Activated CD8-positive, alpha-beta T cell treated with anti-CD3 and anti-CD28 coated beads for 36 hours (primary cell): ENCODE data around the gene FADS6. TPM values are rescaled to one million over a fixed set of nuclear protein-coding genes. Genes with fewer than 3 reads are reported as not detected.
"Not testable (repeated sequence)": the region's sequence is repeated elsewhere in the genome, so short reads cannot be mapped to it uniquely, and the experiment has no call there.

ENCODE experiments used
- ATAC-seq: fragments of 200-7000 bp; cut with Tn5 transposase; one replicate; pipeline ENCODE4 v1.10.0; 2021; ENCODE audit warnings: mild to moderate bottlenecking, moderate library complexity
- CTCF ChIA-PET: fragments of 350-600 bp; sonication (Branson Sonifier 250); formaldehyde crosslinking; loops from one replicate; lab custom pipeline; 2021; ENCODE audit warnings: antibody characterized with exemption; lab: Charles Lee
- POLR2A ChIA-PET: fragments of 350-600 bp; sonication (Branson Sonifier 250); formaldehyde crosslinking; loops from one replicate; lab custom pipeline; 2021; ENCODE audit warnings: antibody characterized with exemption; lab: Charles Lee
- DNase-seq: peaks from one replicate; pipeline ENCODE4 v3.0.0-alpha.2; 2020
- H3K27ac Mint-ChIP-seq: one replicate; pipeline ENCODE4 v1.8.0; 2021; ENCODE audit warnings: mild to moderate bottlenecking, mixed read lengths
- H3K27me3 Mint-ChIP-seq: one replicate; pipeline ENCODE4 v1.8.0; 2021; ENCODE audit warnings: mixed read lengths
- H3K36me3 Mint-ChIP-seq: one replicate; pipeline ENCODE4 v1.8.0; 2021; ENCODE audit warnings: low read depth, mixed read lengths
- H3K4me1 Mint-ChIP-seq: one replicate; pipeline ENCODE4 v1.8.0; 2021; ENCODE audit warnings: low read depth, mixed read lengths
- H3K4me3 Mint-ChIP-seq: one replicate; pipeline ENCODE4 v1.8.0; 2021; ENCODE audit warnings: mild to moderate bottlenecking, moderate library complexity, mixed read lengths
- H3K9me3 Mint-ChIP-seq: one replicate; pipeline ENCODE4 v1.8.0; 2021; ENCODE audit warnings: mixed read lengths
- CTCF ChIP-seq: fragments of 200-600 bp; IDR thresholded peaks from one replicate; pipeline ENCODE4 v1.8.0; 2022; ENCODE audit warnings: antibody characterized with exemption, mild to moderate bottlenecking
- intact Hi-C: fragments of 100-400 bp; cut with micrococcal nuclease; formaldehyde crosslinking; loops from one replicate; pipeline ENCODE4 v1.10.0; 2022
- total RNA-seq, 2 experiments: library from RNA; stranded (reverse); gene quantifications; one replicate each; pipeline ENCODE4 v1.2.3, GENCODE V29; 2021

Gene FADS6
- total RNA-seq, 2 experiments from 2014 or later, result not detected

DNA sequence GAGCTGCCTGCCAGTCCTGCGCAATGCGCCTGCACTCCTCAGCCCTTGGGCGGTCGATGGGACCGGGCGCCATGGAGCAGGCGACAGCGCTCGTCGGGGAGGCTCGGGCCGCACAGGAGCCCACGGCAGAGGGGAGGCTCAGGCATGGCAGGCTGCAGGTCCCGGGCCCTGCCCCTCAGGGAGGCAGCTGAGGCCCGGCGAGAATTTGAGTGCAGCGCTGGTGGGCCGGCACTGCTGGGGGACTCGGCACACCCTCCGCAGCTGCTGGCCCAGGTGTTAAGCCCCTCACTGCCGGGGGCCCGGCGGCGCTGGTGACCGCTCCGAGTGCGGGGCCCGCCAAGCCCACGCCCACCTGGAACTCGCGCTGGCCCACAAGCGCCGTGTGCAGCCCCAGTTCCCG lies 13.6 kb upstream of the FADS6 start:
- no peak for ATAC-seq
- POLR2A ChIA-PET, result no interaction called here
- intact Hi-C loops, result no loop called here
- H3K9me3 Mint-ChIP-seq, result no peaks in the 10 kb centered on the region
- no peak for TF ChIP-seq CTCF
- H3K27me3 Mint-ChIP-seq, result peaks cover 11% of the 10 kb centered on the region
- no peaks in the 10 kb centered on the region for H3K36me3 Mint-ChIP-seq
- CTCF ChIA-PET, result interaction anchor here (1.3 to 1.4 kb wide), 2 partner anchors 17 to 51 kb away, joined by 4 to 5 read pairs; partner anchors contain the start of gene OTOP2
- no peak overlapping the region for H3K4me3 Mint-ChIP-seq
- no peak overlapping the region for H3K27ac Mint-ChIP-seq
- no peak for DNase-seq
- H3K4me1 Mint-ChIP-seq, result no peaks in the 10 kb centered on the region

DNA sequence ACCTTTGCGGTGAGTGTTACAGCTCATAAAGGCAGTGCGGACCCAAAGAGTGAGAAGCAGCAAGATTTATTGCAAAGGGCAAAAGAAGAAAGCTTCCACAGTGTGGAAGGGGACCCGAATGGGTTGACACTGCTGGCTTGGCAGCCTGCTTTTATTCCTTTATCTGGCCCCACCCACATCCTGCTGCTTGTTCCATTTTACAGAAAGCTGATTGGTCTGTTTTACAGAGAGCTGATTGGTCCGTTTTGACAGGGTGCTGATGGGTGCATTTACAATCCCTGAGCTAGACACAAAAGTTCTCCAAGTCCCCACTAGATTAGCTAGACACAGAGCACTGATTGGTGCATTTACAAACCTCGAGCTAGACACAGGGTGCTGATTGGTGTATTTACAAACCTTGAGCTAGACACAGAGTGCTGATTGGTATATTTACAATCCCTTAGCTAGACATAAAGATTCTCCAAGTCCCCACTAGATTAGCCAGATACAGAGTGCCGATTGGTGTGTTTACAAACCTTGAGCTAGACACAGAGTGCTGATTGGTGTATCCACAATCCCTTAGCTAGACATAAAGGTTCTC lies 12.9 kb upstream of the FADS6 start:
- H3K27ac Mint-ChIP-seq, H3K36me3 Mint-ChIP-seq, H3K4me1 Mint-ChIP-seq, H3K4me3 Mint-ChIP-seq, intact Hi-C loops, H3K9me3 Mint-ChIP-seq, ATAC-seq, POLR2A ChIA-PET: not testable (repeated sequence)
- CTCF ChIA-PET, result interaction anchor here (1.3 to 1.4 kb wide), 2 partner anchors 18 to 52 kb away, joined by 4 to 5 read pairs; partner anchors contain the start of gene OTOP2
- H3K27me3 Mint-ChIP-seq, result peaks cover 15% of the 10 kb centered on the region
- peak; percentile 10 for DNase-seq

- TF ChIP-seq CTCF, result no peak
- ChIA-PET CTCF (no interaction called here), POLR2A (no interaction called here)
- H3K27me3 Mint-ChIP-seq, result peaks cover 15% of the 10 kb centered on the region
- DNase-seq, result peak; percentile 7
- ATAC-seq, result peak; percentile 58
- H3K36me3 Mint-ChIP-seq, result no peaks in the 10 kb centered on the region
- intact Hi-C loops, result no loop called here
- H3K4me3 Mint-ChIP-seq, result no peak overlapping the region
- no peaks in the 10 kb centered on the region for H3K4me1 Mint-ChIP-seq
- H3K9me3 Mint-ChIP-seq, result no peaks in the 10 kb centered on the region
- no peak overlapping the region for H3K27ac Mint-ChIP-seq
Measured at GRCh38 chr17:74904687-74905409, 11.4 kb upstream of the FADS6 start.

DNA sequence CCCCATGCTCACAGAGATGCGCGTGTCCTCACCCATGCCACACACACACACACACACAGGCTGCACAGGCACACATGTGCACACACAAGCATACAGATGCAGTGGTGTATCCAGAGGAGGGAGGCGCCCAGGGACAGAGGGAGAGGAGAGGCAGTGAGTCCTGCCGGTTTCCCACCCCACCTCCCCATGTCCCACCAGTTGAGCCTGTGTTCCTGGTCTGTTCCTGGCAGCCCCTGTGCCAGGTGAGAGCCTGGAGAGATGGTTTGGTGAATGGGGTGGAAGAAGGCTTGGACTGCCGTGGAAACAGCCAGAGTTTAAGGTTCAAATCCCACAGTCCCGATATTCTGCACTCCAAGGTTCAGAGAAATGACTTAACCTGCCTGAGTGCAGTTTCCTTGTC lies 10.2 kb upstream of the FADS6 start:
- CTCF ChIA-PET, result no interaction called here
- intact Hi-C loops, result no loop called here

DNA sequence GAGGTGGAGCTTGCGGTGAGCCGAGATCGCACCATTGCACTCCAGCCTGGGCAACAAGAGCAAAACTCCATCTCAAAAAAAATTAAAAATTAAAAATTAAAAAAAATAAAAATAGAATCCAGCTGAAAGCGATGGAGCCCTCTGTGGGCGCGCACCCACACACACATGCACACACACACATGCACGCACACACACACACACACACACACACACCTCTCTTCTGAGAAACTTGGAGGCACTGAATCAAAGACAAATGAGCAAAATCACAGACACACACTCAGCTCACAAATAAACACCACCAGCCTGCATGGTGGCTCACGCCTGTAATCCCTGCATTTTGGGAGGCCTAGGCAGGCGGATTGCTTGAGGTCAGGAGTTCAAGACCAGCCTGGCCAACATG lies 9.6 kb upstream of the FADS6 start:
- Mint-ChIP-seq H3K9me3 (no peaks in the 10 kb centered on the region), H3K27ac (no peak overlapping the region), H3K4me1 (no peaks in the 10 kb centered on the region), H3K4me3 (no peak overlapping the region), H3K27me3 (peaks cover 15% of the 10 kb centered on the region), H3K36me3 (no peaks in the 10 kb centered on the region)
- no peak for ATAC-seq
- intact Hi-C loops, result no loop called here
- DNase-seq, result no peak
- no peak for TF ChIP-seq CTCF
- POLR2A ChIA-PET, result no interaction called here
- CTCF ChIA-PET, result no interaction called here

More for the DNA sequence above, 10.2 kb upstream of the FADS6 start:
- DNase-seq (no peak), ATAC-seq (no peak)
- no peak overlapping the region for H3K4me3 Mint-ChIP-seq
- no peaks in the 10 kb centered on the region for H3K4me1 Mint-ChIP-seq
- no peaks in the 10 kb centered on the region for H3K36me3 Mint-ChIP-seq
- no peaks in the 10 kb centered on the region for H3K9me3 Mint-ChIP-seq
- no peak overlapping the region for H3K27ac Mint-ChIP-seq
- POLR2A ChIA-PET, result no interaction called here
- peaks cover 15% of the 10 kb centered on the region for H3K27me3 Mint-ChIP-seq
- TF ChIP-seq CTCF, result no peak
